RWPE1 (cell line): ENCODE measurements around the gene LNX1.

ENCODE experiments used
- CTCF ChIA-PET: fragments of 350-600 bp; sonication (Branson Sonifier 250); formaldehyde crosslinking; extraction: SDS; loops from one replicate; lab custom pipeline; 2021; lab: Yijun Ruan, JAX
- POLR2A ChIA-PET: fragments of 400-600 bp; formaldehyde crosslinking; extraction: SDS; loops from one replicate; lab custom pipeline; 2020; ENCODE audit warnings: antibody characterized with exemption; ENCODE audit not compliant: low non-redundant PET; lab: Yijun Ruan, JAX
- DNase-seq: peaks from one replicate; pipeline ENCODE4 v3.0.0; 2012; ENCODE audit warnings: low spot score
- H3K27ac ChIP-seq: fragments of 450-650 bp; 2 replicates; pipeline ENCODE4 v1.5.1; 2017
- CTCF ChIP-seq: fragments of 450-650 bp; conservative IDR thresholded peaks from 2 replicates; pipeline ENCODE4 v1.5.1; 2017; ENCODE audit warnings: low read depth, mild to moderate bottlenecking

LNX1 gene

GRCh38 chr4:53582194-53582593 lies 9.1 kb downstream of the LNX1 start:
- POLR2A ChIA-PET = no interaction called here
- CTCF ChIA-PET = interaction anchor here (0.7 kb wide), 1 partner anchor 844 kb away, joined by 3 read pairs; no protein-coding TSS in a partner anchor
- no peak for DNase-seq
- H3K27ac ChIP-seq = no peak overlapping the region
- no peak for TF ChIP-seq CTCF

- ChIA-PET POLR2A (no interaction called here), CTCF (no interaction called here)
- no peak for DNase-seq
- H3K27ac ChIP-seq = no peak overlapping the region
- TF ChIP-seq CTCF = no peak
Measured at GRCh38 chr4:53580274-53580673, 11.0 kb downstream of the LNX1 start.

GRCh38 chr4:53579826-53580225 lies 11.5 kb downstream of the LNX1 start:
- H3K27ac ChIP-seq = no peak overlapping the region
- no peak for DNase-seq
- ChIA-PET POLR2A (no interaction called here), CTCF (no interaction called here)
- no peak for TF ChIP-seq CTCF

GRCh38 chr4:53576676-53577372 lies 14.5 kb downstream of the LNX1 start:
- DNase-seq = no peak
- TF ChIP-seq CTCF = no peak
- POLR2A ChIA-PET = no interaction called here
- H3K27ac ChIP-seq = no peak overlapping the region
- CTCF ChIA-PET = interaction anchor here (0.7 kb wide), 1 partner anchor 59 kb away, joined by 3 read pairs; no protein-coding TSS in a partner anchor

- no peak for TF ChIP-seq CTCF
- no peak overlapping the region for H3K27ac ChIP-seq
- ChIA-PET POLR2A (no interaction called here), CTCF (interaction anchor here (0.6 kb wide), 1 partner anchor 1779 kb away, joined by 3 read pairs; no protein-coding TSS in a partner anchor)
- no peak for DNase-seq
Measured at GRCh38 chr4:53576071-53576617, 15.1 kb downstream of the LNX1 start.

GRCh38 chr4:53575552-53575951 lies 15.7 kb downstream of the LNX1 start:
- ChIA-PET POLR2A (no interaction called here), CTCF (interaction anchor here (0.6 kb wide), 1 partner anchor 1780 kb away, joined by 3 read pairs; no protein-coding TSS in a partner anchor)
- no peak overlapping the region for H3K27ac ChIP-seq
- no peak for TF ChIP-seq CTCF
- DNase-seq = no peak
